Uterus (tissue), 4 donors: Measurements from ENCODE around the gene SRRM3. TPM values are rescaled to one million over a fixed set of nuclear protein-coding genes. Genes with fewer than 3 reads are reported as not detected.

Source experiments
- DNase-seq, 2 donors: peaks; one replicate each; pipeline ENCODE4 v3.0.0-alpha.2; 2019 to 2020
- H3K27ac ChIP-seq, 2 donors: fragments of 200-600 bp; sonication (generic); 1 replicate in 1 of 2; 2 replicates in 1 of 2; pipeline ENCODE4 v1.5.1; 2016 to 2018
- H3K27me3 ChIP-seq, 2 donors: fragments of 200-600 bp; sonication (generic); one replicate each; pipeline ENCODE4 v1.5.1; 2018 to 2019; ENCODE audit warnings: control low read depth in 1 of 2
- H3K36me3 ChIP-seq, 2 donors: fragments of 200-600 bp; sonication (generic); one replicate each; pipeline ENCODE4 v1.5.1; 2019; ENCODE audit warnings: control low read depth in 1 of 2
- H3K4me1 ChIP-seq, 2 donors: fragments of 200-600 bp; sonication (generic); one replicate each; pipeline ENCODE4 v1.5.1; 2018 to 2019; ENCODE audit warnings: control low read depth in 1 of 2
- H3K4me3 ChIP-seq, 2 donors: fragments of 200-600 bp; sonication (generic); 1 replicate in 1 of 2; 2 replicates in 1 of 2; pipeline ENCODE4 v1.5.1; 2018 to 2019; ENCODE audit warnings: mild to moderate bottlenecking in 1 of 2
- H3K9me3 ChIP-seq, 2 donors: fragments of 200-600 bp; sonication (generic); one replicate each; pipeline ENCODE4 v1.5.1; 2019; ENCODE audit warnings: control low read depth in 1 of 2
- POLR2A ChIP-seq, 2 donors: fragments of 450-650 bp; IDR thresholded peaks; one replicate each; pipeline ENCODE4 v1.6.1; 2016; ENCODE audit warnings: antibody characterized with exemption in 2 of 2, mild to moderate bottlenecking in 1 of 2, moderate library complexity in 1 of 2
- intact Hi-C: fragments of 100-400 bp; cut with DNase I; formaldehyde crosslinking; loops from one replicate; pipeline ENCODE4 v1.15.1; 2023; ENCODE audit warnings: low total_unique reads
- total RNA-seq, 4 donors: library from RNA; depleted of rRNA in 3 of 4; stranded (reverse); fragments of >200 nt in 3 of 4; gene quantifications; one replicate each; pipeline versions ENCODE4 v1.1.0 to v1.2.4, GENCODE V29; 2014 to 2023
- TF ChIP-seq, protein P1 (sequence below), 4 experiments: fragments of 200-600 bp in 2 of 4; fragments of 450-650 bp in 2 of 4; sonication (generic) in 2 of 4; IDR thresholded peaks; one replicate each; pipeline ENCODE4 v1.5.1; 2016 to 2019; ENCODE audit warnings: antibody characterized with exemption in 4 of 4, mild to moderate bottlenecking in 2 of 4, moderate library complexity in 1 of 4
- donor health status: DM: yes; HTN: yes; CAD: no.

The SRRM3 gene
- total RNA-seq, 4 donors from 2014 or later = 1.3 to 15.9 (median 6.0) TPM

DNA sequence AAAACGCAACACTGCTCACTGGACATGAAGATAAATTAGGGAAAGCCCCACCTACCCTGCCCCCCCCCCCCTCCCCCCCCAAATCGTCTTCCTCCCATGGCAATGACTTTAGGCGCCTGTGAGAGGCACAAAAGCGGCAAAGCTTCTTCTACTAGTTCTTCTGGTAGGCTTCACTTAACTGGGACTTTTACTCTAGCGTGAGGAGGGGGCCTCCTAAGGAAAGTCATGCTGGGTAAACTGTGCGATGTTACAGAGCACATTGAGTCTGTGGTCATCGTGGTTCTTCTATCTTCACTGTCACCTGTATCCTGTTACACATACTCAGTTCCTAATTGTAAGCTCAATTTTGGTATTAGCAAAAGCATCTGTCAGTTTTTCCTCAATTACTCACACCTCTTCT is 125.9 kb downstream of the SRRM3 start:
- Histone ChIP-seq H3K27me3 (no peaks in the 10 kb centered on the region), H3K4me3 (no peak overlapping the region), H3K27ac (peak overlapping the region in 1 of 2 donors; percentile 45), H3K36me3 (no peaks in the 10 kb centered on the region), H3K4me1 (no peaks in the 10 kb centered on the region), H3K9me3 (no peaks in the 10 kb centered on the region)
- intact Hi-C loops = no loop called here
- no peak for DNase-seq
- TF ChIP-seq, protein P1, sequence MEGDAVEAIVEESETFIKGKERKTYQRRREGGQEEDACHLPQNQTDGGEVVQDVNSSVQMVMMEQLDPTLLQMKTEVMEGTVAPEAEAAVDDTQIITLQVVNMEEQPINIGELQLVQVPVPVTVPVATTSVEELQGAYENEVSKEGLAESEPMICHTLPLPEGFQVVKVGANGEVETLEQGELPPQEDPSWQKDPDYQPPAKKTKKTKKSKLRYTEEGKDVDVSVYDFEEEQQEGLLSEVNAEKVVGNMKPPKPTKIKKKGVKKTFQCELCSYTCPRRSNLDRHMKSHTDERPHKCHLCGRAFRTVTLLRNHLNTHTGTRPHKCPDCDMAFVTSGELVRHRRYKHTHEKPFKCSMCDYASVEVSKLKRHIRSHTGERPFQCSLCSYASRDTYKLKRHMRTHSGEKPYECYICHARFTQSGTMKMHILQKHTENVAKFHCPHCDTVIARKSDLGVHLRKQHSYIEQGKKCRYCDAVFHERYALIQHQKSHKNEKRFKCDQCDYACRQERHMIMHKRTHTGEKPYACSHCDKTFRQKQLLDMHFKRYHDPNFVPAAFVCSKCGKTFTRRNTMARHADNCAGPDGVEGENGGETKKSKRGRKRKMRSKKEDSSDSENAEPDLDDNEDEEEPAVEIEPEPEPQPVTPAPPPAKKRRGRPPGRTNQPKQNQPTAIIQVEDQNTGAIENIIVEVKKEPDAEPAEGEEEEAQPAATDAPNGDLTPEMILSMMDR (IDR thresholded peaks at IDR 0.05) = no peak
- TF ChIP-seq POLR2A (IDR thresholded peaks at IDR 0.05) = no peak

DNA sequence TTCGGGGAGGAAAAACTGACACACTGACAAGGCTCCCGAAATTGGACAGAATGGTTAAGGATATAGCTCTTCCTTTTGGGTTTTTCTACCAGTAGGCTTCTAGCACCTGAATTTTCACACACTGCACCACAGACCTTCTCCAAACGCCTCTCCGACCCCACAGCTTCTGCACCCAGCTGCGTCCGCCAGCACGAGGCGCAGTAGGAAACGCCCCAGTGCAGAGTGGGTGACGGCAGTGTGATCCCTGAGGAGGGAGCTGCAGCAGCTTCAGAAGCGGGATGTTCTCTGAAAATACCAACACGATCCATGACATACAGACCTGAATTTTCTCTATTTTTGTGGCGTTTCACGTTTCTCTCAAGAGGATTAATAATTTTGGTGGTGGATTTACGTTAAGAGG is 126.7 kb downstream of the SRRM3 start:
- Histone ChIP-seq H3K4me3 (no peak overlapping the region), H3K27ac (no peak overlapping the region), H3K36me3 (no peaks in the 10 kb centered on the region), H3K9me3 (no peaks in the 10 kb centered on the region), H3K27me3 (no peaks in the 10 kb centered on the region), H3K4me1 (no peaks in the 10 kb centered on the region)
- intact Hi-C loops = no loop called here
- DNase-seq = no peak
- no peak for TF ChIP-seq POLR2A (IDR thresholded peaks at IDR 0.05)
- TF ChIP-seq, protein P1 (IDR thresholded peaks at IDR 0.05) = no peak

DNA sequence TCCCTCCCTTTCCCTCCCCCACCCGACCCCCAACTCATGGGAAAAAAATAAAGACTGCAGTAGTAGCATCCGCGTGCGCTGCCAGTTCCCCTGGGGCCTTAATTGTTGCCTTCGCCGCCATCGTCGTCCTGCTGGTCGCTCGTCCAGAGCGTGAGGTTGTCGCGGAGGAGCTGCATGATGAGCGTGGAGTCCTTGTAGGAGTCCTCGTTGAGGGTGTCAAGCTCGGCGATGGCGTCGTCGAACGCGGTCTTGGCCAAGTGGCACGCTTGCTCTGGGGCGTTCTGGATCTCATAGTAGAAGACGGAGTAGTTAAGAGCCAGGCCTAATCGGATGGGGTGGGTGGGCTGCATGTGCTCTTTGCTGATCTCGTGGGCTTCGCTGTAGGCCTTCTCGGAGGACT is 127.8 kb downstream of the SRRM3 start:
- H3K4me1 ChIP-seq = peaks cover 0 to 4% of the 10 kb centered on the region in 2 donors
- H3K36me3 ChIP-seq = no peaks in the 10 kb centered on the region
- no peaks in the 10 kb centered on the region for H3K27me3 ChIP-seq
- H3K27ac ChIP-seq = no peak overlapping the region
- DNase-seq = no peak
- H3K9me3 ChIP-seq = no peaks in the 10 kb centered on the region
- no peak for TF ChIP-seq POLR2A (IDR thresholded peaks at IDR 0.05)
- TF ChIP-seq, protein P1 (IDR thresholded peaks at IDR 0.05) = no peak
- intact Hi-C loops = no loop called here
- H3K4me3 ChIP-seq = no peak overlapping the region

DNA sequence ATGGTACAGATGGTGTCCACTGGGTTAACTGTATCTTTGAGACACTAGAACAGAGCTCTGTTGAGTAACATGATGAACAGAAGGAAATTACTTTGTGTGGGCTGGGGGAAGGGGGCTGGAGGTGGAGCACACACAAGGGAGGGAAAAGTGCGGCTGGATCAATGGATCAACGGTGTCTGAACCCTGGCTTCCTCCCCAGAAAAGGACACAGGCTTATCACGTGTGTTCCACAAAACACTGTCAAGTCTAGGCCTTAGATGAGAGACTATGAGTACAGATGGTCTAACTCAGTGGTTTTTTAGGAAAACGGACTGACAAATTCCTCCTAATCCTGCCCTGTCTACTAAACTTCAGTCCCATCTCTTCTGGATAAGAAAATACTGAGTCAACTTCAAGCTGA is 128.6 kb downstream of the SRRM3 start:
- Histone ChIP-seq H3K27ac (no peak overlapping the region), H3K36me3 (no peaks in the 10 kb centered on the region), H3K4me3 (no peak overlapping the region), H3K9me3 (no peaks in the 10 kb centered on the region), H3K4me1 (peaks cover 0 to 7% of the 10 kb centered on the region in 2 donors), H3K27me3 (no peaks in the 10 kb centered on the region)
- TF ChIP-seq POLR2A (IDR thresholded peaks at IDR 0.05) = no peak
- TF ChIP-seq, protein P1 (IDR thresholded peaks at IDR 0.05) = no peak
- intact Hi-C loops = no loop called here
- DNase-seq = no peak

DNA sequence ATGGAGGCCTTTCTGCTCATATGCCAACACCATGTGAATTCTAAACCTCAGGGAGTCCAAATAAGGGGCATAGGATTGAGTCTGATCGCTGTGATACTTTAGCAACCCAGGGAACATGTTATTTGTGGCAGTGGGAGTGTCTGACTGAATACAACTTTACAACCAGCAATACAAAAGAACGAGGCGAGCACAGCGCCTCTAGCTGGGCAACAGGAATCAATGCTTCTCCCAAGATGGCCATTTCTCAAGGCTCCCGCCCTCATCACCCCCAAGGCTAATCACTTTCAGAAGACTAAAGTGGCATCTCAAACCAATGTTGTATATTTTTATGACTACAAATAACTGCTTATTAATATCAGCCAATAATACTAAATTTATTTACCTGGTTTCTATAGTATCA is 129.0 kb downstream of the SRRM3 start:
- no peak overlapping the region for H3K27ac ChIP-seq
- H3K4me1 ChIP-seq = peaks cover 0 to 7% of the 10 kb centered on the region in 2 donors
- H3K27me3 ChIP-seq = no peaks in the 10 kb centered on the region
- H3K9me3 ChIP-seq = no peaks in the 10 kb centered on the region
- H3K36me3 ChIP-seq = no peaks in the 10 kb centered on the region
- no peak for DNase-seq
- no peak overlapping the region for H3K4me3 ChIP-seq
- intact Hi-C loops = no loop called here
- TF ChIP-seq, protein P1 (IDR thresholded peaks at IDR 0.05) = no peak
- TF ChIP-seq POLR2A (IDR thresholded peaks at IDR 0.05) = no peak
